H1 (cell line): ENCODE results near the gene PODN. TPM values are rescaled to one million over a fixed set of nuclear protein-coding genes. Genes with fewer than 3 reads are reported as not detected.

Experiments used
- BRCA1 ChIP-seq: IDR thresholded peaks from 2 replicates; pipeline ENCODE4 v1.6.1; 2012; ENCODE audit warnings: low read depth, low read length, improper control_type of control experiment
- FOSL1 ChIP-seq: IDR thresholded peaks from 2 replicates; pipeline ENCODE4 v1.6.1; 2011; ENCODE audit warnings: mild to moderate bottlenecking, low read depth, low read length, moderate library complexity; ENCODE audit not compliant: insufficient read depth
- MAFK ChIP-seq: IDR thresholded peaks from 2 replicates; pipeline ENCODE4 v1.6.1; 2012; ENCODE audit warnings: low read depth, mild to moderate bottlenecking, improper control_type of control experiment, low read length
- PHF8 ChIP-seq: fragments of 200-600 bp; sonication (generic); conservative IDR thresholded peaks from 2 replicates; pipeline ENCODE4 v1.7.1; 2012; ENCODE audit warnings: low read depth, mild to moderate bottlenecking, inconsistent platforms, low read length, moderate library complexity
- RBBP5 ChIP-seq: IDR thresholded peaks from 2 replicates; pipeline ENCODE4 v1.7.1; 2012; ENCODE audit warnings: low read depth, mild to moderate bottlenecking, inconsistent platforms, low read length, moderate library complexity, borderline replicate concordance
- RNF2 ChIP-seq: fragments of 200-900, 300-1000 bp; sonication (generic); IDR thresholded peaks from 2 replicates; pipeline ENCODE4 v1.7.1; 2016; ENCODE audit warnings: borderline replicate concordance, low read depth, mild to moderate bottlenecking, antibody characterized with exemption, low read length; ENCODE audit not compliant: poor library complexity, severe bottlenecking; ENCODE audit errors: missing control alignments
- SRF ChIP-seq: IDR thresholded peaks from 2 replicates; pipeline ENCODE4 v1.6.1; 2011; ENCODE audit warnings: mild to moderate bottlenecking, low read depth, low read length, moderate library complexity
- polyA plus RNA-seq, 7 experiments: library from polyadenylated mRNA; depleted of rRNA in 3 of 7; stranded (reverse) in 5 of 7; unstranded in 2 of 7; fragments of >200 nt in 5 of 7; fragments of 200-250 nt in 2 of 7; gene quantifications; 1 replicate in 5 of 7; 2 replicates in 1 of 7; 4 replicates in 1 of 7; pipeline versions ENCODE4 v1.2.1 to v1.2.3, GENCODE V29; 2011 to 2013; ENCODE audit warnings: missing spikeins in 2 of 7, mixed read lengths in 2 of 7
- total RNA-seq: library from RNA; stranded (reverse); fragmentation: NEBNext Ultra II Directional; extraction: Animal tissue kit (Norgen Biotek cat#: 25700); gene quantifications from 2 replicates; pipeline ENCODE4 v1.2.1, GENCODE V29; 2021
- TF ChIP-seq, protein P1 (sequence below), 3 experiments: IDR thresholded peaks; 1 replicate in 2 of 3; 2 replicates in 1 of 3; pipeline versions ENCODE4 v1.5.1 to v1.6.1; 2011; ENCODE audit warnings: low read length in 3 of 3, mild to moderate bottlenecking in 3 of 3, inconsistent platforms in 2 of 3, low read depth in 1 of 3, moderate library complexity in 1 of 3; ENCODE audit not compliant: insufficient read depth in 1 of 3; ENCODE audit errors: control extremely low read depth in 1 of 3

Gene PODN
- total and polyA plus RNA-seq, 2 of the 8 experiments (the other 6 are each of a cell fraction or from before 2014, with no cell fraction given) = 0.11 to 0.17 TPM

DNA sequence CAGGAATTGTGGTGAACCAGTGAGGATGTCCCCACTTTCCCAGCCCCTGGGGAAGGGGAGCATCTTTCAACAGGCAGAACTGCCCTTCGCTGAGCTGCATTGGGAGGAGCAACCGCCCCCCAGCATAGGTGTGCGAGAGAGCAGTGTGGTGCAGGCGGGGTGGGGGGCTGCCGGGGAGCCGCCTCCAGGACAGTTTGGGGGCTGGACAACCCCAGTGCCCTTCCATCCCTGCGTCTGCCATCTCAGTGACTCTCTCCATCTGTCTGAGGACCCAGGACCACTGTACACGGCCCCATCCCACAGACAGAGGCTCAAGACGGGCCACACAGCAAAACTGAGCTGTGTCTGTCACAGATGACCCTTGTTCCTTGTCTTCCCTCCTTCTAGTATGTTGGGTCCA lies 14.2 kb downstream of the PODN start (continued):
- TF ChIP-seq, protein P1, sequence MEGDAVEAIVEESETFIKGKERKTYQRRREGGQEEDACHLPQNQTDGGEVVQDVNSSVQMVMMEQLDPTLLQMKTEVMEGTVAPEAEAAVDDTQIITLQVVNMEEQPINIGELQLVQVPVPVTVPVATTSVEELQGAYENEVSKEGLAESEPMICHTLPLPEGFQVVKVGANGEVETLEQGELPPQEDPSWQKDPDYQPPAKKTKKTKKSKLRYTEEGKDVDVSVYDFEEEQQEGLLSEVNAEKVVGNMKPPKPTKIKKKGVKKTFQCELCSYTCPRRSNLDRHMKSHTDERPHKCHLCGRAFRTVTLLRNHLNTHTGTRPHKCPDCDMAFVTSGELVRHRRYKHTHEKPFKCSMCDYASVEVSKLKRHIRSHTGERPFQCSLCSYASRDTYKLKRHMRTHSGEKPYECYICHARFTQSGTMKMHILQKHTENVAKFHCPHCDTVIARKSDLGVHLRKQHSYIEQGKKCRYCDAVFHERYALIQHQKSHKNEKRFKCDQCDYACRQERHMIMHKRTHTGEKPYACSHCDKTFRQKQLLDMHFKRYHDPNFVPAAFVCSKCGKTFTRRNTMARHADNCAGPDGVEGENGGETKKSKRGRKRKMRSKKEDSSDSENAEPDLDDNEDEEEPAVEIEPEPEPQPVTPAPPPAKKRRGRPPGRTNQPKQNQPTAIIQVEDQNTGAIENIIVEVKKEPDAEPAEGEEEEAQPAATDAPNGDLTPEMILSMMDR (IDR thresholded peaks at IDR 0.05; ENCODE audit: control extremely low read depth in 1 of 3, insufficient read depth in 1 of 3, low read depth in 1 of 3, low read length in 3 of 3) = no peak
- TF ChIP-seq FOSL1 = no peak
- TF ChIP-seq PHF8 = no peak
- no peak for TF ChIP-seq SRF
- TF ChIP-seq RNF2 = no peak
- no peak for TF ChIP-seq RBBP5
- TF ChIP-seq MAFK = no peak
- no peak for TF ChIP-seq BRCA1
